Measurements from ENCODE around the gene TCP11.

TCP11 gene

GRCh38 chr6:35078896-35079295 is 62.2 kb downstream of the TCP11 start (continued):
- TF ChIP-seq, protein P1, sequence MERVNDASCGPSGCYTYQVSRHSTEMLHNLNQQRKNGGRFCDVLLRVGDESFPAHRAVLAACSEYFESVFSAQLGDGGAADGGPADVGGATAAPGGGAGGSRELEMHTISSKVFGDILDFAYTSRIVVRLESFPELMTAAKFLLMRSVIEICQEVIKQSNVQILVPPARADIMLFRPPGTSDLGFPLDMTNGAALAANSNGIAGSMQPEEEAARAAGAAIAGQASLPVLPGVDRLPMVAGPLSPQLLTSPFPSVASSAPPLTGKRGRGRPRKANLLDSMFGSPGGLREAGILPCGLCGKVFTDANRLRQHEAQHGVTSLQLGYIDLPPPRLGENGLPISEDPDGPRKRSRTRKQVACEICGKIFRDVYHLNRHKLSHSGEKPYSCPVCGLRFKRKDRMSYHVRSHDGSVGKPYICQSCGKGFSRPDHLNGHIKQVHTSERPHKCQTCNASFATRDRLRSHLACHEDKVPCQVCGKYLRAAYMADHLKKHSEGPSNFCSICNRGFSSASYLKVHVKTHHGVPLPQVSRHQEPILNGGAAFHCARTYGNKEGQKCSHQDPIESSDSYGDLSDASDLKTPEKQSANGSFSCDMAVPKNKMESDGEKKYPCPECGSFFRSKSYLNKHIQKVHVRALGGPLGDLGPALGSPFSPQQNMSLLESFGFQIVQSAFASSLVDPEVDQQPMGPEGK (CRISPR knock-in tag; IDR thresholded peaks at IDR 0.05; ENCODE audit: borderline replicate concordance), result no peak
- no peak for TF ChIP-seq SNAI2 (CRISPR knock-in tag; IDR thresholded peaks at IDR 0.05)
- no peak for TF ChIP-seq ZNF8 (CRISPR knock-in tag; IDR thresholded peaks at IDR 0.05)

GRCh38 chr6:35078226-35078850 is 62.8 kb downstream of the TCP11 start:
- ATAC-seq, result no peak
- TF ChIP-seq TCF4 (CRISPR knock-in tag; IDR thresholded peaks at IDR 0.05; ENCODE audit: borderline replicate concordance), result no peak
- TF ChIP-seq ZNF70 (CRISPR knock-in tag; IDR thresholded peaks at IDR 0.05), result no peak
- no peak for TF ChIP-seq PPARA (CRISPR knock-in tag; IDR thresholded peaks at IDR 0.05; ENCODE audit: borderline replicate concordance)
- no peak for TF ChIP-seq ZNF8 (CRISPR knock-in tag; IDR thresholded peaks at IDR 0.05)

DNA sequence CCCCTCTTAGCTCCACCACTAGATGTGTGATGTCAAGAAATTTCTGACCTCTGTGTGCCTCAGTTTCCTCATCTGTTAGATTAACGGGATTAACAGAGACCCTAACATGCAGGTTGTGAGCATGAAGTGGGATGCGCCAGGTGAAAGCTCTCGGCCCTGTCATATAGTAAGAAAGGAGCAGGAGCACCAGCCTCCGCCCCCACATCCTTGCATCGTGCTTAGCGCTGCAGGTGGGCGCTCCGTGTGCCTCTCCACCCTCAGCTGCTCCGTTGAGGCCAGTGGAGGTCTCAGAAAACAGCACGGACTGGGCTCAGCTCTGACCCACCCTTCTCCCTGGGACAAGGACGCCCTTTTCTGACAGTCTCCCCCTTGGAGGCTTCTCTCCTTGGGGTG is 63.4 kb downstream of the TCP11 start:
- no peak for TF ChIP-seq BACH2 (CRISPR knock-in tag; IDR thresholded peaks at IDR 0.05; ENCODE audit: borderline replicate concordance)
- no peak for TF ChIP-seq CREB5 (CRISPR knock-in tag; IDR thresholded peaks at IDR 0.05; ENCODE audit: low read depth)
- TF ChIP-seq ARNTL (CRISPR knock-in tag; IDR thresholded peaks at IDR 0.05; ENCODE audit: borderline replicate concordance, low read depth), result no peak
- TF ChIP-seq SNAI2 (CRISPR knock-in tag; IDR thresholded peaks at IDR 0.05), result no peak
- TF ChIP-seq, protein P2, sequence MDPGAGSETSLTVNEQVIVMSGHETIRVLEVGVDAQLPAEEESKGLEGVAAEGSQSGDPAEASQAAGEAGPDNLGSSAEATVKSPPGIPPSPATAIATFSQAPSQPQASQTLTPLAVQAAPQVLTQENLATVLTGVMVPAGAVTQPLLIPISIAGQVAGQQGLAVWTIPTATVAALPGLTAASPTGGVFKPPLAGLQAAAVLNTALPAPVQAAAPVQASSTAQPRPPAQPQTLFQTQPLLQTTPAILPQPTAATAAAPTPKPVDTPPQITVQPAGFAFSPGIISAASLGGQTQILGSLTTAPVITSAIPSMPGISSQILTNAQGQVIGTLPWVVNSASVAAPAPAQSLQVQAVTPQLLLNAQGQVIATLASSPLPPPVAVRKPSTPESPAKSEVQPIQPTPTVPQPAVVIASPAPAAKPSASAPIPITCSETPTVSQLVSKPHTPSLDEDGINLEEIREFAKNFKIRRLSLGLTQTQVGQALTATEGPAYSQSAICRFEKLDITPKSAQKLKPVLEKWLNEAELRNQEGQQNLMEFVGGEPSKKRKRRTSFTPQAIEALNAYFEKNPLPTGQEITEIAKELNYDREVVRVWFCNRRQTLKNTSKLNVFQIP (CRISPR knock-in tag; IDR thresholded peaks at IDR 0.05; ENCODE audit: borderline replicate concordance, low read depth), result no peak
- TF ChIP-seq ZNF8 (CRISPR knock-in tag; IDR thresholded peaks at IDR 0.05), result no peak
- no peak for TF ChIP-seq OSR1 (CRISPR knock-in tag; IDR thresholded peaks at IDR 0.05)

GRCh38 chr6:35076997-35077712 is 64.0 kb downstream of the TCP11 start:
- no peak for ATAC-seq

More for the DNA sequence above, 63.4 kb downstream of the TCP11 start:
- ATAC-seq, result no peak

DNA sequence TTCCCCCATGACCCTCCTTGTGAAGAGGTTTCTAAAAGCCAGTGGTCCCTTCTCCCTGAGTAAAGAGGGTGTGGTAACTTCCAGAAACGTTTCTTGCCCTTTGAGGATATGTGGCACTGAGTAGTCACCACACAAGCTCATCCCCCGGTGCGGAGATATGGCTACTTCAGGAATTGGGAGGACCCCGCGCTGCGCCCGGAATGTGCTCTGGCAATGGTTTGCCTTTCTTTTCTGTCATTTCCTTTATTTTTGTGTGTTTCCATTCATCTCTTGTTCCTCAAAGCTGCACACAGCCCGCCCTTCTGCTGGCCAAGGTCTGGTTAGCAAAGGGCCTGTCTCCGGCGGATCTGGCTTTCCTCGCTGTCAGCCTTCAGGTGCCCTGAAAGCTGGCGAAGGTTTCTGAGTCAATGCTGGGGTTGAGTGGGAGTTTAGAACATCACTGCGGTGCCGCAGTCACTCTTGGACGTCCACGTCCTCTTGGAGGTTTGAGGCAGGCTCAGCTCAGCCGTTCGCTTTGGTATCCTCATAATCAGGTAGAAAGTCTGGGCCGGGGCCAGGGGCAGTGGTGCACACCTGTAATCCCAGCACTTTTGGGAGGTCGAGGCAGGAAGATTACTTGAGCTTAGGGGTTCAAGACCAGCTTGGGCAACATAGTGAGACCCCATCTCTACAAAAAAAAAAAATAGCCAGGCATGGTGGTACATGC is 67.2 kb downstream of the TCP11 start:
- no peak for ATAC-seq
- no peak for TF ChIP-seq SNAI2 (CRISPR knock-in tag; IDR thresholded peaks at IDR 0.05)
- TF ChIP-seq ESRRG (CRISPR knock-in tag; IDR thresholded peaks at IDR 0.05), result no peak
- TF ChIP-seq ISL1 (CRISPR knock-in tag; IDR thresholded peaks at IDR 0.05), result no peak
- no peak for TF ChIP-seq ZNF70 (CRISPR knock-in tag; IDR thresholded peaks at IDR 0.05)
- TF ChIP-seq, protein P3, sequence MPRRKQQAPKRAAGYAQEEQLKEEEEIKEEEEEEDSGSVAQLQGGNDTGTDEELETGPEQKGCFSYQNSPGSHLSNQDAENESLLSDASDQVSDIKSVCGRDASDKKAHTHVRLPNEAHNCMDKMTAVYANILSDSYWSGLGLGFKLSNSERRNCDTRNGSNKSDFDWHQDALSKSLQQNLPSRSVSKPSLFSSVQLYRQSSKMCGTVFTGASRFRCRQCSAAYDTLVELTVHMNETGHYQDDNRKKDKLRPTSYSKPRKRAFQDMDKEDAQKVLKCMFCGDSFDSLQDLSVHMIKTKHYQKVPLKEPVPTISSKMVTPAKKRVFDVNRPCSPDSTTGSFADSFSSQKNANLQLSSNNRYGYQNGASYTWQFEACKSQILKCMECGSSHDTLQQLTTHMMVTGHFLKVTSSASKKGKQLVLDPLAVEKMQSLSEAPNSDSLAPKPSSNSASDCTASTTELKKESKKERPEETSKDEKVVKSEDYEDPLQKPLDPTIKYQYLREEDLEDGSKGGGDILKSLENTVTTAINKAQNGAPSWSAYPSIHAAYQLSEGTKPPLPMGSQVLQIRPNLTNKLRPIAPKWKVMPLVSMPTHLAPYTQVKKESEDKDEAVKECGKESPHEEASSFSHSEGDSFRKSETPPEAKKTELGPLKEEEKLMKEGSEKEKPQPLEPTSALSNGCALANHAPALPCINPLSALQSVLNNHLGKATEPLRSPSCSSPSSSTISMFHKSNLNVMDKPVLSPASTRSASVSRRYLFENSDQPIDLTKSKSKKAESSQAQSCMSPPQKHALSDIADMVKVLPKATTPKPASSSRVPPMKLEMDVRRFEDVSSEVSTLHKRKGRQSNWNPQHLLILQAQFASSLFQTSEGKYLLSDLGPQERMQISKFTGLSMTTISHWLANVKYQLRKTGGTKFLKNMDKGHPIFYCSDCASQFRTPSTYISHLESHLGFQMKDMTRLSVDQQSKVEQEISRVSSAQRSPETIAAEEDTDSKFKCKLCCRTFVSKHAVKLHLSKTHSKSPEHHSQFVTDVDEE (CRISPR knock-in tag; IDR thresholded peaks at IDR 0.05), result no peak
- no peak for TF ChIP-seq CSRNP3 (CRISPR knock-in tag; IDR thresholded peaks at IDR 0.05)
- no peak for TF ChIP-seq ARNTL (CRISPR knock-in tag; IDR thresholded peaks at IDR 0.05; ENCODE audit: borderline replicate concordance, low read depth)
- TF ChIP-seq ZFP3 (CRISPR knock-in tag; IDR thresholded peaks at IDR 0.05), result no peak
- TF ChIP-seq ZFP30 (CRISPR knock-in tag; IDR thresholded peaks at IDR 0.05), result no peak
- no peak for TF ChIP-seq TCF4 (CRISPR knock-in tag; IDR thresholded peaks at IDR 0.05; ENCODE audit: borderline replicate concordance)
- no peak for TF ChIP-seq ZNF565 (CRISPR knock-in tag; conservative IDR thresholded peaks at IDR 0.05; ENCODE audit: low read depth)

More at GRCh38 chr6:35076997-35077712, 64.0 kb downstream of the TCP11 start:
- TF ChIP-seq CSDC2 (CRISPR knock-in tag; IDR thresholded peaks at IDR 0.05), result no peak
- no peak for TF ChIP-seq ESRRG (CRISPR knock-in tag; IDR thresholded peaks at IDR 0.05)
- TF ChIP-seq ZFP3 (CRISPR knock-in tag; IDR thresholded peaks at IDR 0.05), result no peak
- TF ChIP-seq GLIS3 (CRISPR knock-in tag; IDR thresholded peaks at IDR 0.05), result no peak
- no peak for TF ChIP-seq ZNF8 (CRISPR knock-in tag; IDR thresholded peaks at IDR 0.05)
- no peak for TF ChIP-seq RARB (CRISPR knock-in tag; IDR thresholded peaks at IDR 0.05)
- TF ChIP-seq PPARA (CRISPR knock-in tag; IDR thresholded peaks at IDR 0.05; ENCODE audit: borderline replicate concordance), result no peak
- no peak for TF ChIP-seq CREB5 (CRISPR knock-in tag; IDR thresholded peaks at IDR 0.05; ENCODE audit: low read depth)
- no peak for TF ChIP-seq ZNF565 (CRISPR knock-in tag; conservative IDR thresholded peaks at IDR 0.05; ENCODE audit: low read depth)
